ENCODE data around the gene DHDDS.
A peak's percentile ranks its signal among the peaks of the same experiment; 100 is the strongest.

The DHDDS gene

DNA sequence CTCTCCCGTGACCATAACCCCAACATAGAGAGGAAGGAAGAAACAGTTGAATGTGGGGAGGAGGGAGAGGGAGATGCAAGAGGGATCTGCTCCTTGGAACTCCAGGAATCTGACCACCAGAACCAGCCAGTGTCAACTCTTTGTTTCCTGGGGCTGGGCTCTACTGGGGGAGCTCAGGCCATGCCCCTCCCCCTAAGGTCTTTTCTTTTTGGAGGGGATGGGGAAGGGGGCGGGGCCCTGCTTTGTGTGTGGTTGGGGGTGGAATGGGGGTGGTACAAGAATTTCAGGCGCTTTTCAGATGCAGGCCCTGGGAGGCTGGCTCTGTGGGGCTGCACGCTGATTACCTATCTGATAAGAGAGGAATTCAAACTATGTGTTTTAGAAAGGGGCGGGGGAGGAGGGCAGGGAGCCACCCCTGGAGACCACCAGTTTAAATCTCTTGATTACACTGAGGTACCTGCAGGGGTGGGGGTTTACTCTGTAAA is 13.2 kb upstream of the DHDDS start:
- DNase-seq = no peak

DNA sequence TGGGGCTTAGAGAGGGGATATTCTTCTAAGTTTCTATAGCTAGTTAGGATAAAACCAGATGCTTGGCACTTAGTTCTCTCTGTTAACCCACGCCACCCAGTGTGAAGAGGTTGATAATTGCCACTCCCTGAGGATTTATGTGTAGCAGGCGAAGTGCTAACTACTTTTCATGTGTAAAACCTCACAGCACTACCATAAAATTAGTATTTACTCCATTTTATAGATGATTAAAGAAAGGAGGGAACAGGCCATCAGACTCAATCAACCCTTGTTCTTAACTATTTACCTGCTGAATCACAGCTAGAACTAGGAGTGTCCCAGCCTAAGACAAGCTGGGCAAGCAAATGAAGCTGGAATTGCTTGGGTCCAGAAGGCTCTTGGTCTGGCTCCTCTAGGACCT is 12.6 kb upstream of the DHDDS start:
- no peak for DNase-seq

DNA sequence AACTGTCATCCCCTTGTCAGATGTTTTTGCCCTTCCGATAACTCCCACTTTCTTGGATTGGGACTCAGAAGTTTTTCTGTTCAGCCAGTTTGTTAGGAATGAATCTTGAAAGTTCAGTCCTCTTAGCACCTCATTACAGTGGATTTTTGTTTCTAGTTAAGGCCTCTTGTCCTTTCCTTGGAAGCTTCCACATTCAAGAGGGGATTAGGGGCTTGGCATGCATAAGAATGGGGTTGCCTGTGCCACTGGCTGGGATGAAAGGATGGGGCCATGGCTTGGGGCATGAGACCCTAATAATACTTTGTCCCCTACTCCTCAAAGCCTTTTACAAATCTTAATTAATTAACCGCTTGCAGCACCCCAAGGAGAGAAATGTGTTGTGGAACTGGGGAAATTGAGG is 2.4 kb upstream of the DHDDS start:
- DNase-seq = no peak

DNA sequence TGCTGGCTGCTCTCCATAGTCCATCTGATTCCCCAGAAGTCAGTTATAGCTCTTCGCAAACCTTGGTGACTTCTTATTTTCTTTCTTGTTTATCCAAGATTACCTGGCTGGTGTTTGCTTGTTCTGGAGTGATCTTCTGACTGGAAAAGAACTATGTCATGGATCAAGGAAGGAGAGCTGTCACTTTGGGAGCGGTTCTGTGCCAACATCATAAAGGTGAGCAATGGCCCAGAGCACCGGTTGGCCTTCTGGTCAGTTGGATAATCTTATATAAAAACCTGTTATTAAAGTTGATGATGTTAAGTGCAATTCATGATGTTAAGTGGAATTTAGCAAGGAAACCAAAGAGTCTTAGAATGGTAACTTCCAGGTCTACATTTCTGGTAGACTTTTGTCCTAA is 672 bp downstream of the DHDDS start:
- no peak for DNase-seq

DNA sequence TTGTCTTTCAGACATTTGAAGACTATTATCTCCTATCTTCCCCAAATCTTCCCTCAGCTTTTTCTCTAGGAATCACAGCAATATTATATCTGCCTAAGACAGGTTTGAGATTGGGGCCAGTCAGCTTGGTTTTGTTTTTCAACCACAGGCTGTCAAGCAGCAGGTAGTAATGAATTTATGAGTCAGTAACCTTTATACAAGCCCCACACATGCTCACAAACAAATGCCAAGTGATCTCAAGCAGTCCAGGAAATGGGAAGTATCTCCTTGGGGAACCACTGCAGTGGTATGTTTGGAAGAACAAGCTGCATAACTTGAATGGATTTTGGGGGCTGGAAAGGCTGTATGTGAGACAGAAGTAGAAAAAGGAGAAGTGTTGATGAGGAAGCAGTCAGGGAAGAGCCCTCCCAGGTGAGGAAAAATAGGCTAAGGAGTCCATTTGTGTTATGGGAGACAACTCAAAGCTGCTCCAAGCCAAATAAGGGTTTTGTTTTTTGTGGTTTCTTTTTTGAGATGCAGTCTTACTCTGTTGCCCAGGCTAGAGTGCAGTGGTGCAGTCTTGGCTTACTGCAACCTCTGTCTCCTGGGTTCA is 2.1 kb downstream of the DHDDS start:
- no peak for DNase-seq

DNA sequence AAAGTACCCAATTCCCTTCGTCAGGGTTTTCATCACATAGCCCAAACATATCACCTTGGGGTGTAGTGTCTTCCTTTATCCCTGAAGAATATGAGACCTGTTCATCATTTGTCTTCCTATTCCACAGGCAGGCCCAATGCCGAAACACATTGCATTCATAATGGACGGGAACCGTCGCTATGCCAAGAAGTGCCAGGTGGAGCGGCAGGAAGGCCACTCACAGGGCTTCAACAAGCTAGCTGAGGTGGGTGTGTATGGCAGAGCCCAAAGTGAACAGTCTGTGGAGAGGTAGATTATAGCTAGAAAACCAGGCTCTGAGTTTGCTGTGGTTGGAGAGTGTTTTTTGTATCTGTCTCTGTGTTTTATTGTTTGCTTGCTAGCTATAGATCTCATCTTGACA is 5.9 kb downstream of the DHDDS start:
- no peak for DNase-seq

DNA sequence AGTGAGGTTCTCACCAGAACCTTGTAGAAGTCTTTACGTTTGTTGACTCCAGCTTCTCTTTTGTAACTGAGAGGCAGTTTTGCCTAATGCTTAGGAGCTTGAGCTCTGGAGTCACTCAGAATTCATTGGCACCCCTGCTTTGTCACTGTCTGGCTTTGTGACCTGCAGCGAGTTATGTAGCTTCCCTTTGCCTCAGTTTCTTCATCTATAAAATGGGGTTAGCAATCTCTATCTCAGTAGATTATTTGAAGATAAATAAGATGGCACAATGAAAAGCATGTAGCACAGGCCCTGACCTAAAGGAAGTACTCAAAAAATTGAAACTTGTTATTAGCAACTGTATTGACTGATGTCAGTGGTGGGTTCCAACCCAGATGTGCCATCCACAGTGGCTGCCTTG is 8.1 kb downstream of the DHDDS start:
- no peak for DNase-seq

DNA sequence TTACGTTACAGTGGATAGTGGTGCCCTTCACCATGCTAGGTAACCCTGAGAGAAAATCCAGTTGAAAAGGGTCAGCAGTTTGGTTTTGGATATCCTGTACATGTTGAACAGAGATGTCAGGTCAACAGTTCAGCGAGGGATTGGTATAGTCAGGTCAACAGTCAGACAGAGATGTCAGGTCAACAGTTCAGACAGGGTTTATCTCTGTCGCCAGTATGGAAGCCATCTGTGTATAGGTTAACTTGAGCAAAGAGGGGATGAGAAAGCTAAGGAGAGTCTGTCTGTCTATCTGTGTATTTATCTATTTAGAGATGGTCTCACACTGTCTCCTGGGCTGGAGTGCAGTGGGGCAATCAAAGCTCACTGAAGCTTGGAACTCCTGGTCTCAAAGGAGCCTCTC is 17.7 kb downstream of the DHDDS start:
- DNase-seq = no peak

DNA sequence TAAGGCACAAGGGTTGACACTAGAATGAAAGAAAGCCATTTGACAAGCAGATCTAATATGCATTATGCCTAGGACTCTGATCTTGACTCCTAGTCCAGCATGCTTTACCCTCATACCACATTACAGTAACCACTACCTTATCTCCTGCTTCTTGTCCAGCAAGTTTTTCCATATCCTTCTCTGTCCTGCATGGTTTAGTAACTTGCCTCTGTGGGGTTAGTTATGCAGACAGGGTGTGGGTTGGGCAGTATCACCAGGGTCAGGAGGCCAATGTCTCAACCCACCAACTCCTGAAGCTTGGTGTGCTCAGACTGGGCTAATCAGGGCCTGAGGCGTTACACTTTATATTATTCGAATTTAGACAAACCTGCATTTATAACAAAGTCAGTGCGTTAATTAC is 18.8 kb downstream of the DHDDS start:
- DNase-seq = no peak

DNA sequence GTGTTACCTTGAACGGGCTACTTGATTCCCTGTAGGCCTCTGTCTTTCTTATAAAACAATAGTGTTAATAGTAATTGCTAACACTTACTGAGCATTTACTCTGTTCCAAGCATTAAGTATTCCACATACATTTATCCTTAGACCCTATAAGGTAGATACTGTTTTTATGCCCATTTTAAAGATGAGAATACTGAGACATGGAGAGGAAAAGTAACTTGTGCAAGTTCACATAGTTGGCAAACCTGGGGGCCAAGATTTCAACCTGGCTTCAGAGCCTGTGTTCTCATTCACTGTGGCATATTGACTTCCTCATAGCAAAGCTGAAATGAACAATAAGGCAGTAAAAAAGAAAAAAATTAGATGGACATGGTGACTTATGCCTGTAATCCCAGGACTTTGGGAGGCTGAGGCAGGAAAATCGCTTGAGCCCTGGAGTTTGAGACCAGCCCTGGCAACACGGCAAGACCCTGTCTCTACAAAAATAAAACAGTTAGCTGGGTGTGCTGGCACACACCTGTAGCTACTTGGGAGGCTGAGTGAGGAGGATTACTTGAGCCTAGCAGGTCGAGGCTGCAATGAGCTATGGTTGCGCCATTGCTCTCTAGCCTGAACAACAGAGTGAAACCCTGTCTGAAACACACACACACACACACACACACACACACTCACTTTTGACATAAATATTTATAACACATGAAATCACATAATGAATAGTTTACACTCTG is 20.5 kb downstream of the DHDDS start:
- DNase-seq = no peak

DNA sequence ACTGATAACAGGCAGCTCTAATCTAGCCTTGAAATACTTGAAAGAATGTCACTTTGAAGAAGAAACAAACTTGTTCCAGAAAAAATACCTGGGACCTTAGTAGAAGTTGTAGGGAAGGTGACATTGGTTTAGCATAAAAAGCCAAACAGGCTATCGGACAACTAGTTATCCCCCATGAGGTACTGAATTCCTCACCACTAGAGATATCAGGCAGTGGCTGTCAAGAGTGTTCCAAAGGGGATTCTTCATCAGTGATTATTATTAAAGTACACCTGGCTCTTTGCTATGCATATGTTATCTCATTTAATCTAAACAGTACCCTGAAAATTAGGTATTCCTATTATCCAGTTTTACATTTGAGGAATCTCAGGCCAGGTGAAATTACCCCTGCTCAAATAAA is 27.0 kb downstream of the DHDDS start:
- DNase-seq = no peak

DNA sequence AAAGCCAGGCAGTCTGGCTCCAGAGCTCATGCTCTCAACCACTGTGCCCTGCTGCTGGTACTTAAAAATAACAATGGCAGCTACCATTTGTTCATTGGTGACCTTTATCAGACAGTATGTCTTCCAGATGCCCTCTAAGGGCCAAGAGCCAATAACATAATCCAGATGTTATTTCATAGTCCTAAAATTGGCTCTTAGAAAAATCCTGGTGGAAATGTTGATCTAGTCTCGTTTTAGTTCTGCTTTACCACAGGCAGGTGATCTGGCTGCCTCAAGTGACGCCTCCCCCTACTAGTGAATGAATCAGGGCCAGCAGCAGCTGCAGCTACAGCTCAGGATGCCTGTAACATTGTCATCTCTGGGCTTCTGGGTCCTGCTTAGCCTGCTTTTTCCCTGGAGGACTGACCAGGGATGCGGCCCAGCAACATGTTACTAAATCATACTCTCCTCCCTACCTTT is 27.5 kb downstream of the DHDDS start:
- no peak for DNase-seq

DNA sequence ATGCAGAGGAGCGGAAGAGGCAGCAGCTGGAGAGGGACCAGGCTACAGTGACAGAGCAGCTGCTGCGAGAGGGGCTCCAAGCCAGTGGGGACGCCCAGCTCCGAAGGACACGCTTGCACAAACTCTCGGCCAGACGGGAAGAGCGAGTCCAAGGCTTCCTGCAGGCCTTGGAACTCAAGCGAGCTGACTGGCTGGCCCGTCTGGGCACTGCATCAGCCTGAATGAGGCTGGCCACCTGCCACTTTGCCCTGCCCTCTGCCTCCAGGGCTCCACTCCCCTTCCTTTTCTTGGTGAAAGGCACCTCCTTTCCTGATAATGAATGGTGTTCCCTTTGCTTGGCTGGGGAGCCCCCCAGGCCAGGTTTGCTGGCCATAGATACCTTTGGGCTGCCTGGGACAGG is 36.8 kb downstream of the DHDDS start:
- no peak for DNase-seq

DNA sequence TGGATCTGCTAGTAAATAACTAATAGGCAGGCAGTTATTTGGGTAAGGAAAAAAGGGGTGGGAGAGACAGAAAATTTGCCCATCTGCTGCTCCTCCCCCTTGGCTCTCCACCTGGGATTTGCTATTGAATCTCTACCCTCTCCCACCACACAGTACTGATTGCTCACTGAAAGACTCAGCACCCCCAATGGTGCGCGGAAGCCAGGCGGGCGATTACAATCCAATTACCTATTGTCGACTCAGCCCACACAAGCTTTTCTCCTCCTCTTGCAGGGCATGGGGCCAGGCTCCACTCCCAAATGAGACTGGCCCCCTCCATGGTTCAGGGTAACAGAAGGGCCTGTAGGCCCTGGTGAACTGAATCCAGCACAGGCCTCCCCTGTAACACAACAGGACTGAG is 37.4 kb downstream of the DHDDS start:
- no peak for DNase-seq

DNA sequence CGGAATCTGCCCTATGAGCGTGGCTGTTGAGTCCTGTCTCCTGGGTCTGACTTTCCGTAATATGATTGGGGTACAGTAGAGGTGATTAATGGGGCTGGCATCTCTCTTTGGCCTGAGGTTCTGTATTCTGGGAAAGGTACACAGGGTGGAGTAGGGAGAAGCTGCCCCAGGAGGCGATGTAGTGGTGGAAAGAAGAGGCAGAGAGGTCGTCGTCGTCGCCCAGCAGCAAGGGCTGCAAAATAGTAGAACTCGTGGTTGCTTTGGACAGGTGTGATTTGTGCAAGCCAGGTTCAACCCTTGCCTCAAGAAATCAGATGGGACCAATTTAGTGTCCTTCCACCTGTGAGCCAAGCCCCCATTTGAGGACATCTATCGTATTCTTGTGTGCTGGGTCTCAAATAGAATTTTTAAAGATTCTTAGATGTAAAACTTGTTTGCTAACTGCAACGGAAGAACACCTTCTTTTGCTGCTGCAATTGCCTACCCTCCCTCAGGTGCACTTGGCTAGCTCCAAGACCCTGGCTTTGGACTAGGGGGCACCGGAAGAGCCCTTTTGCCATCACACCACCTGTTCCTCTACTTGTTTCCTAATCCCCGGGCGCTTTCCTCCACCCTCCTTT is 38.9 kb downstream of the DHDDS start:
- peak in 1 of 2 experiments; percentile 43 for DNase-seq

DNA sequence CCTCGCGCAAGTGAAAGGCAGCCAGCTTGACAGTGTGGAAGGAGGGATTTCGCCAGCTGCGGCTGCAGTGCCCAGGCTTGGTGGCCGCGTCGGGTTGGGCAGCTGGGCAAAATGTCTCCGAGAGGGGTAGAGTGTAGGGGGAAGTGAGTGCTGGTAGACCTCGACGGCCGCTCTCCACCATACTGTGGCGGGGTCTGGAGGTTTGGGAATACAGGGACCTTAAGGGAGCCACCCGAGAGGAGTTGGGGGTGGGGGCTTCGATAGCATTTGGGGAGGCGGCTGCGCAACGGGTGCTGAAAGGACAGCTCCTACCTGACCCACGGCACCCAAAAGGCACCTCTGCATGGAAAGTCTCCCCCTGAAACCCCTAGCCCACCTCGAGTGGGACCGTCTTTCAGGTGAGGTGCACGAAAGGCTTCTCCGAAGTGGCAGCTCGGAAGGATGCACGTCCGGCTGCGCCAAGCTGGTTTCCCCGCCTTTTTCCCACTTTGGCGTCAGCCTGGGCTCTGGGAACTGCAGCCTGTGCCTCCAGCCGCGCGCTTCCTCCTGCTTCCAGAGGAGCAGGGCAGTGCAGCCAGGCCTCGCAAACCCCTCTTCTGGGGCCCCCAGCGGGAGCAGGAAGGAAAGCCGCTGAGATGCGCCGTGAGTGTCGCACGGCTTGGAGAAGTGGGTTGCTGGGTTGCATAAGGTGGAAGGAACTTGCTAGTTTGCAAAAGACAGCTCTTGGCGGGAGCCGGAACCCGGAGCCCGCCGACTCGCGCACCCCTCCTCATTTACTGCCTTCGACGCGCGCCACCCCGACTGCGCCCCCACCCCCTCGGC is 39.6 kb downstream of the DHDDS start:
- peak; percentile 61 to 82 for DNase-seq

DNA sequence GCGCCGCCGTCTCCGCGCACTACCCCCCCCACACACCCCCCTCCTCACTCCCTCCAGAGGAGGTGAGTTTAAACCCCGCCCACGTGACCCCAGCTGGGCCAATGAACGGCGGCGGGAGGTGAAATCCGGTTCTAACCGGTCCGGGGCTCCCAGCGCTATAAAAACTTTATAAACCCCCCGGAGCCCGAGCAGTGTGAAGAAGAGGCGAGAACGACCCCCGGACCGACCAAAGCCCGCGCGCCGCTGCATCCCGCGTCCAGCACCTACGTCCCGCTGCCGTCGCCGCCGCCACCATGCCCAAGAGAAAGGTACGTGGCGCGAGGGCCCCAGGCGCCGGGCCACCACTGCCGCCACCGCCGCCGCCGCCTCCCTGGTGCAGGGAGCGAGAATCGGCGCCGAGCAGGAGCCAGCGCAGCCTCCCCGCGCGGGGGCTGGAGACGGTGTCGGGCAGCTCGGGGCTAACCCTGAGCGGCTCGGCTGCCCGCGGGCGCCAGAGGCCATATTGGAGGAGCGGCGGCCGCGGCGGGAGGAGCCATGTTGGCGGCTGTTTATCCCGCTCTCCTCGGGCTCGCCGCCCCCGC is 40.3 kb downstream of the DHDDS start, which contains the start of gene HMGN2:
Gene HMGN2, plus strand, starts transcription at position 121 of the 581 bp plus-strand sequence. Its CDS starts 173 bp downstream, at position 294.
- peak in 1 of 2 experiments; percentile 96 for DNase-seq

DNA sequence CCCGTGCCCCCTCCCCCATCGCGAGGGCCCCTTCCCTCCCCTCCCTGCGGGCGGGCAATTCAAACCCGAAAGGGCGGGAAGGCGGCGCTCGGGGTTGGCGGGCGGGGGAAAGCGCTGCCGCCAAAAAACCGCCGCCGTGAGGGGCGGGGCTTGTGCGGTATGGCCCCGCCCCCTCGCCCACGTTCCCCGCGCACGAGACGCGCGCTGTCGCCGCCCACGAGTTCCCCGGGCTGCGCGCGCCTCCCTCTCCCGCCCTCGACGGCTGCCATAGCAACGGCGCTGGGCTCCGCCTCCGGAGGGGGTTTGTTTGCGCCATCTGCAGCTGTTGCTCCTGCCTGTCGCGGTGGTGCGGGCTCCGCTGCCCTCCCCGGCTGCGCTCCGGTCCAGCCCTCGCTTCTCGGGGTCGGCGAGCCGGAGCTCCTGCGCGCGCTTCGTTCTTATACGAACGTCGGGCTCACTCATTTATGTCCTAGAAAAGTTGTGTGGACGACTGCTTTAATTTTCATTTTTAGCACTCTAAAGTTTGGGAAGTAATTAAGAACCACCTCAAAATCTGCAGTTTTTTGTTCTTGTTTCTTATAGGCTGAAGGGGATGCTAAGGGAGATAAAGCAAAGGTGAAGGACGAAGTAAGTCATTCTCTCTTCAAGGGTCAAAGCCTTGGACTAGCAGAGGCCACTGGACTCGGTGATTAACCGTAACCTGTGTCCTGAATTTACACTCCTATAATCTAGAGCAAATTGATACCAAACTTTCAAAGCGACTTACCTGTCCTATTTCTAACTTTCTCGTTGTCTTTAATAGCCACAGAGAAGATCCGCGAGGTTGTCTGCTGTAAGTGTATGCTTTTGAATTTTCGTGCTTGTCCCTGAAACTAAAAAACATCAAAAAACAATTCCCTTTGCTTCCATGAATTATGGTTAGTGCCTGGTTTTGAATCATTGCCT is 41.1 kb downstream of the DHDDS start:
- DNase-seq = peak; percentile 81 to 93

DNA sequence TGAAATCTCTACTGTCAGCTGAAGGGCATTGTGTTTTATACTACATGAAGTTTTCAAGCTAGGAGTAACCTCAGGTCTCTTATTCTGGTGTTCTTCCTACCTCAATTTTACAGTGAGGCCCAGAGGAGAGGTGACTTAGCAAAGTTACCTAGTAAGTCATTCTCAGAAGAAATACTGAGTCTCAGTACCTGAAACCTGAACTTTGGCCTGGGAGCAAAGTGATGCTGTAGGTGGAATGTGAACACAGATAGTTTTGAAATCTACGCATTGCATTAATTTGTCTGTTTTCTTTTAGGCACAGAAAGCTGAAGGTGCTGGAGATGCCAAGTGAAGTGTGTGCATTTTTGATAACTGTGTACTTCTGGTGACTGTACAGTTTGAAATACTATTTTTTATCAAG is 42.7 kb downstream of the DHDDS start:
- DNase-seq = no peak

DNA sequence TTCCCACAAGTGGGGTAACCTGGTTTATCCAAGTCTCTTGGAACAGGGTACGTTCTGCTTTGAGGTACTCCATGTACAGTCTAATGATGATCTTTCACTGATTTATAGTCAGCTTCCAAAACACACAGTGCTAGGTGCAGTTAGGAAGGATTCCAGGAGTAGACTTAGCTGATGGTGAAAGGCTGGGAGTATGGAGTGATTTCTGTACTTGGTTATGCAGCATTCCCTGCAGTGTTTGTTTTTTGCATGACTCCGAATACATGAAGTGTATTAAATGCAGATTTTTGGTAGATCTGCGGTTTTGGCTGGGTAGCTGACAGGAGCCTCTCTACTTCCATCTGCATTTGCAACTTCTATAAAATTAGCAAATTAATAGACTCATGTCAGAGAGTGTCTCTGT is 43.9 kb downstream of the DHDDS start:
- DNase-seq = no peak

DNA sequence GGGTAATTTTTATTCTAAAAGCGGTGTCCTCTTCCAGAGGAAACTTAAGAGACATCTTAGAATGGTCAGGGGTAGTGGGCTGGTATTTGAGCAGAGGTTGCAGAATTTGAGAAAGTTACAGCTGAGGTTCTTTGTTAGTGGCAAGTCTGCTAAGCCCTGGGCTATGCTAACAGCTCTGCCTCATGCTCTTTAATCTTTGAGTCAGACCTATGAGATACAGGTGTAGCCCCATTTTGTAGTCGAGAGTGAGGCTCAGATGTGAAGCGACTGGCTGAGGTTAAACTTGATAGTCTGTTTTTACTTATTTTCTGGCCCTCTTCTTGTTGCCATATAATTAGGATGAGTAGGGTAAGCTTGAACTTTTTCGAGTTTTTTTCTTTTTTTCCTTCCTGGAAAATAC is 44.8 kb downstream of the DHDDS start:
- no peak for DNase-seq

Measured in NCI-H187 (cell line).